ENCODE measurements around the gene AGR3. TPM values are rescaled to one million over a fixed set of nuclear protein-coding genes. Genes with fewer than 3 reads are reported as not detected.
"Not testable (repeated sequence)": the region's sequence is repeated elsewhere in the genome, so short reads cannot be mapped to it uniquely, and the experiment has no call there.

AGR3 gene
- total RNA-seq, 2 donors from 2014 or later, result not detected

GRCh38 chr7:16867328-16867727, 14.5 kb downstream of the AGR3 start:
- H3K9me3 Mint-ChIP-seq, result peaks cover 4% of the 10 kb centered on the region
- no peak overlapping the region for H3K27ac Mint-ChIP-seq

GRCh38 chr7:16853189-16853588, 28.6 kb downstream of the AGR3 start:
- H3K27ac Mint-ChIP-seq; H3K4me3 Mint-ChIP-seq; ATAC-seq (replicated peaks); H3K36me3 Mint-ChIP-seq (ENCODE audit: low read depth); H3K9me3 Mint-ChIP-seq; H3K4me1 Mint-ChIP-seq: not testable (repeated sequence)
- H3K27me3 Mint-ChIP-seq, result peaks cover 38% of the 10 kb centered on the region

More at GRCh38 chr7:16867328-16867727, 14.5 kb downstream of the AGR3 start:
- ATAC-seq (replicated peaks), result no peak
- Mint-ChIP-seq H3K27me3 (peaks cover 20% of the 10 kb centered on the region), H3K36me3 (ENCODE audit: low read depth) (no peaks in the 10 kb centered on the region), H3K4me3 (no peak overlapping the region), H3K4me1 (no peaks in the 10 kb centered on the region)

- Mint-ChIP-seq H3K4me3 (no peak overlapping the region), H3K27ac (no peak overlapping the region), H3K4me1 (no peaks in the 10 kb centered on the region), H3K27me3 (peaks cover 39% of the 10 kb centered on the region), H3K36me3 (ENCODE audit: low read depth) (no peaks in the 10 kb centered on the region), H3K9me3 (no peaks in the 10 kb centered on the region)
- ATAC-seq (replicated peaks), result no peak
Observed at GRCh38 chr7:16851829-16852228, 30.0 kb downstream of the AGR3 start.

- no peak overlapping the region for H3K27ac Mint-ChIP-seq
- H3K36me3 Mint-ChIP-seq (ENCODE audit: low read depth), result no peaks in the 10 kb centered on the region
- no peak for ATAC-seq (replicated peaks)
- peaks cover 39% of the 10 kb centered on the region for H3K27me3 Mint-ChIP-seq
- H3K9me3 Mint-ChIP-seq, result no peaks in the 10 kb centered on the region
- no peak overlapping the region for H3K4me3 Mint-ChIP-seq
- no peaks in the 10 kb centered on the region for H3K4me1 Mint-ChIP-seq
Observed at GRCh38 chr7:16850614-16851466, 30.9 kb downstream of the AGR3 start.

- Mint-ChIP-seq H3K36me3 (ENCODE audit: low read depth) (no peaks in the 10 kb centered on the region), H3K9me3 (no peaks in the 10 kb centered on the region), H3K27ac (no peak overlapping the region), H3K4me1 (no peaks in the 10 kb centered on the region), H3K27me3 (peaks cover 40% of the 10 kb centered on the region), H3K4me3 (no peak overlapping the region)
- ATAC-seq (replicated peaks), result no peak
Observed at GRCh38 chr7:16849296-16850148, 32.3 kb downstream of the AGR3 start.

- Mint-ChIP-seq H3K4me3 (no peak overlapping the region), H3K36me3 (ENCODE audit: low read depth) (no peaks in the 10 kb centered on the region), H3K9me3 (no peaks in the 10 kb centered on the region), H3K27me3 (peaks cover 31% of the 10 kb centered on the region), H3K27ac (no peak overlapping the region), H3K4me1 (no peaks in the 10 kb centered on the region)
- no peak for ATAC-seq (replicated peaks)
Observed at GRCh38 chr7:16847381-16847860, 34.4 kb downstream of the AGR3 start.

GRCh38 chr7:16846601-16847165, 35.1 kb downstream of the AGR3 start:
- H3K9me3 Mint-ChIP-seq, result no peaks in the 10 kb centered on the region
- H3K4me1 Mint-ChIP-seq, result no peaks in the 10 kb centered on the region
- ATAC-seq (replicated peaks), result no peak
- no peaks in the 10 kb centered on the region for H3K36me3 Mint-ChIP-seq (ENCODE audit: low read depth)
- no peak overlapping the region for H3K27ac Mint-ChIP-seq
- no peak overlapping the region for H3K4me3 Mint-ChIP-seq
- H3K27me3 Mint-ChIP-seq, result peaks cover 30% of the 10 kb centered on the region

GRCh38 chr7:16845746-16846145, 36.0 kb downstream of the AGR3 start:
- Mint-ChIP-seq H3K36me3 (ENCODE audit: low read depth) (no peaks in the 10 kb centered on the region), H3K4me3 (no peak overlapping the region), H3K27me3 (peaks cover 24% of the 10 kb centered on the region), H3K4me1 (no peaks in the 10 kb centered on the region), H3K27ac (no peak overlapping the region), H3K9me3 (no peaks in the 10 kb centered on the region)
- ATAC-seq (replicated peaks), result no peak

GRCh38 chr7:16841681-16842080, 40.1 kb downstream of the AGR3 start:
- no peak for ATAC-seq (replicated peaks)
- no peak overlapping the region for H3K4me3 Mint-ChIP-seq
- H3K9me3 Mint-ChIP-seq, result no peaks in the 10 kb centered on the region
- peaks cover 16% of the 10 kb centered on the region for H3K27me3 Mint-ChIP-seq
- no peak overlapping the region for H3K27ac Mint-ChIP-seq
- no peaks in the 10 kb centered on the region for H3K4me1 Mint-ChIP-seq
- no peaks in the 10 kb centered on the region for H3K36me3 Mint-ChIP-seq (ENCODE audit: low read depth)

- no peaks in the 10 kb centered on the region for H3K9me3 Mint-ChIP-seq
- ATAC-seq (replicated peaks), result no peak
- H3K4me3 Mint-ChIP-seq, result no peak overlapping the region
- H3K4me1 Mint-ChIP-seq, result no peaks in the 10 kb centered on the region
- no peak overlapping the region for H3K27ac Mint-ChIP-seq
- H3K27me3 Mint-ChIP-seq, result peaks cover 16% of the 10 kb centered on the region
- no peaks in the 10 kb centered on the region for H3K36me3 Mint-ChIP-seq (ENCODE audit: low read depth)
Observed at GRCh38 chr7:16840094-16840493, 41.7 kb downstream of the AGR3 start.

GRCh38 chr7:16839646-16840045, 42.1 kb downstream of the AGR3 start:
- Mint-ChIP-seq H3K4me3 (no peak overlapping the region), H3K4me1 (no peaks in the 10 kb centered on the region), H3K36me3 (ENCODE audit: low read depth) (no peaks in the 10 kb centered on the region), H3K9me3 (no peaks in the 10 kb centered on the region), H3K27ac (no peak overlapping the region), H3K27me3 (peaks cover 16% of the 10 kb centered on the region)
- ATAC-seq (replicated peaks), result no peak

- H3K9me3 Mint-ChIP-seq, result no peaks in the 10 kb centered on the region
- H3K27ac Mint-ChIP-seq, result no peak overlapping the region
- H3K4me3 Mint-ChIP-seq, result no peak overlapping the region
- H3K36me3 Mint-ChIP-seq (ENCODE audit: low read depth), result no peaks in the 10 kb centered on the region
- H3K27me3 Mint-ChIP-seq, result peaks cover 13% of the 10 kb centered on the region
- no peak for ATAC-seq (replicated peaks)
- no peaks in the 10 kb centered on the region for H3K4me1 Mint-ChIP-seq
Observed at GRCh38 chr7:16838891-16839290, 42.9 kb downstream of the AGR3 start.

- Mint-ChIP-seq H3K27me3 (peaks cover 13% of the 10 kb centered on the region), H3K36me3 (ENCODE audit: low read depth) (no peaks in the 10 kb centered on the region), H3K4me3 (no peak overlapping the region), H3K27ac (no peak overlapping the region), H3K9me3 (no peaks in the 10 kb centered on the region), H3K4me1 (no peaks in the 10 kb centered on the region)
- no peak for ATAC-seq (replicated peaks)
Observed at GRCh38 chr7:16838386-16838785, 43.4 kb downstream of the AGR3 start.

- Mint-ChIP-seq H3K4me3 (no peak overlapping the region), H3K36me3 (ENCODE audit: low read depth) (no peaks in the 10 kb centered on the region), H3K9me3 (no peaks in the 10 kb centered on the region), H3K4me1 (no peaks in the 10 kb centered on the region), H3K27me3 (peaks cover 10% of the 10 kb centered on the region), H3K27ac (no peak overlapping the region)
- no peak for ATAC-seq (replicated peaks)
Observed at GRCh38 chr7:16836481-16836880, 45.3 kb downstream of the AGR3 start.
